ENCODE measurements around the gene DDX4.
"Not testable (repeated sequence)": the region's sequence is repeated elsewhere in the genome, so short reads cannot be mapped to it uniquely, and the experiment has no call there.

DDX4 gene

DNA sequence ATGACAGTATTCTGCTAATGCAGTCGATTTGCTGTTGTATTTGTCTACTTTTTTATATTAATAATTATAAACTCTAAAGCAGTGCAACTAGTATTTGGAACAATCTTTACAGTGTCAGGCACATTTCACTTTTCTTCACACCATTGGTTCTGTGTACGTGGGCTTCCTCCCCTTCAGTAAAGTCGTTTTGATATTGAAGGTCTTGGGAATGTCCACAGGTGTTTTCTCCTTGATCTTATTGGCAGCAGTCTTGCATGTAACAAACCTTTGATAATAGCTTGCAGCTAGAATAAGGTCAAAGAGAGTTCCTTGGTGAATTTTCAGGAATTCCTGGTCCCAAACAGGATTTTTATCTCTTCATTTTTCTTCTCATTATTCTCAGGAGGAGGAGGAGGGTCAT is 12.2 kb downstream of the DDX4 start:
- TF ChIP-seq, protein P1, sequence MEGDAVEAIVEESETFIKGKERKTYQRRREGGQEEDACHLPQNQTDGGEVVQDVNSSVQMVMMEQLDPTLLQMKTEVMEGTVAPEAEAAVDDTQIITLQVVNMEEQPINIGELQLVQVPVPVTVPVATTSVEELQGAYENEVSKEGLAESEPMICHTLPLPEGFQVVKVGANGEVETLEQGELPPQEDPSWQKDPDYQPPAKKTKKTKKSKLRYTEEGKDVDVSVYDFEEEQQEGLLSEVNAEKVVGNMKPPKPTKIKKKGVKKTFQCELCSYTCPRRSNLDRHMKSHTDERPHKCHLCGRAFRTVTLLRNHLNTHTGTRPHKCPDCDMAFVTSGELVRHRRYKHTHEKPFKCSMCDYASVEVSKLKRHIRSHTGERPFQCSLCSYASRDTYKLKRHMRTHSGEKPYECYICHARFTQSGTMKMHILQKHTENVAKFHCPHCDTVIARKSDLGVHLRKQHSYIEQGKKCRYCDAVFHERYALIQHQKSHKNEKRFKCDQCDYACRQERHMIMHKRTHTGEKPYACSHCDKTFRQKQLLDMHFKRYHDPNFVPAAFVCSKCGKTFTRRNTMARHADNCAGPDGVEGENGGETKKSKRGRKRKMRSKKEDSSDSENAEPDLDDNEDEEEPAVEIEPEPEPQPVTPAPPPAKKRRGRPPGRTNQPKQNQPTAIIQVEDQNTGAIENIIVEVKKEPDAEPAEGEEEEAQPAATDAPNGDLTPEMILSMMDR (IDR thresholded peaks at IDR 0.05): no peak
- no peak for DNase-seq (ENCODE audit: low spot score)
- H3K27ac ChIP-seq: no peak overlapping the region
- no peak overlapping the region for H3K4me3 ChIP-seq

DNA sequence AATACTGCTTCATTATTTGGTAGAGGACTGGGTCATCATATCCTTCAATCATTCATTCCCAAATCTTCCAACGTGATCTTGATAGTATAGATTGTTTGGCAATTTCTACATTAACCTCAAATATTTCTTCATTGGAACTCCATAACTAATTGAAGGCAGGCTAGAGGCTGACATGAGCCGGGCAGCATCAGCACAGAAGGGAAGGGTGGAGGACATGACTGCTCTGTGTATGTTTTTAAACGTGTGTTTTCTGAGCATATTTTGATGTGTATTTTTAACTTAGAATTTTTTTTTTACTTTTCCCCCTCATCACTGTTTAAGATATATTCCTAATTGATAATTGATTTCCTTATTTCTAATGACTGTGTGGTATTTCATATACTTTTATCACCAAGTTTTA is 12.6 kb downstream of the DDX4 start:
- DNase-seq (ENCODE audit: low spot score): no peak
- no peak overlapping the region for H3K4me3 ChIP-seq
- H3K27ac ChIP-seq: no peak overlapping the region
- TF ChIP-seq, protein P1 (IDR thresholded peaks at IDR 0.05): no peak

DNA sequence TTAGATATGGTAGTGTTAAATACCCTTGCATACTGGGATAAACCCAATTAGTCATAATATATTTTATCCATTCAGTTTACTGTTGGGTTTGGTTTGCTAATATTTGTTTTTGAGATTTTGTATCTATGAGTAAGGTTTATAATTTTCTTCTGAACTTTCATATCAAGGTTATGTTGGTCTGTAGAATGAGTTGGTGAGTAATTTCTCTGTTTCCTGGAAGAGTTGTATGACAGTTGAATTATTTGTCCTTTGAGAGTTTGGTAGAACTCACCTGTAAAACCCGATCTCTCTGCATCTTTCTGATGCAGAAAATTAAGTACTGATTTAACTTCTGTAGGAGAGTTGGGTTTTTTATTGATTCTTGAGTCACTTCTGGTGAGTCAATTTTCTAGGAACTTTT is 20.4 kb downstream of the DDX4 start:
- Histone ChIP-seq H3K27ac (no peak overlapping the region), H3K4me3 (no peak overlapping the region)
- TF ChIP-seq, protein P1 (IDR thresholded peaks at IDR 0.05): no peak
- DNase-seq (ENCODE audit: low spot score): no peak

DNA sequence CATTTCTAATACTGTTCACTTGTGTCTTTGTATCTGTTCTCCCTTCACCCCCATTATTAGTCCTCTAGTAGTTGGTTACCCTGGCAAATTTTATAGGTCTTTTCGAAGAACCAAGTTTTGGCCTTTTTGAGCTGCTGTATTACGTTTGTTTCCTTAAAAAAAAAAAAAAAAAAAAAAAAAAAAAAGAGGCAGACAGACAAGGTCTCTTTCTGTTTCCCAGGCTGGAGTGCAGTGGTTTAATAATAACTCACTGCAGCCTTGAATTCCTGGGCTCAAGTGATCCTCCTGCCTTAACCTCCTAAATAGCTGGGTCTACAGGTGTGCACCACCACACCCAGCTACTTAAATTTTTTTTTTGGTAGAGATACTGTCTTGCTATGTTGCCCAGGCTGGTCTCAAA is 20.9 kb downstream of the DDX4 start:
- no peak overlapping the region for H3K4me3 ChIP-seq
- DNase-seq (ENCODE audit: low spot score): no peak
- TF ChIP-seq, protein P1 (IDR thresholded peaks at IDR 0.05): no peak
- no peak overlapping the region for H3K27ac ChIP-seq

DNA sequence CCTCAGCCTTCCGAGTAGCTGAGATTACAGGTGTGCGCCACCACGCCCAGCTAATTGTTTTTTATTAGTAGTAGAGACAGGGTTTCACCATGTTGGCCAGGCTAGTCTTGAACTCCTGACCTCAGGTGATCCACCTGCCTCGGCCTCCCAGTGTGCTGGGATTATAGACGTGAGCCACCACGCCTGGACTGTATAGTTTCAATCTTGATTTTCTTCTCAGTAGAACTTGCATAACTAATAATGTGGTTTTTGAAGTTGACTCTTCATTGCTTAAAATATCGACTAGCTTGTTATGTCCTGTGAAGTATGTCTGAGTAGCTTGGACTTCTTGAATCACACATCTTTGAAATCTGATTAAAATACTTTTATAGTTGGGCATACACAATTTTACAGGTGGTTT is 23.9 kb downstream of the DDX4 start:
- H3K4me3 ChIP-seq; H3K27ac ChIP-seq; DNase-seq (ENCODE audit: low spot score): not testable (repeated sequence)

DNA sequence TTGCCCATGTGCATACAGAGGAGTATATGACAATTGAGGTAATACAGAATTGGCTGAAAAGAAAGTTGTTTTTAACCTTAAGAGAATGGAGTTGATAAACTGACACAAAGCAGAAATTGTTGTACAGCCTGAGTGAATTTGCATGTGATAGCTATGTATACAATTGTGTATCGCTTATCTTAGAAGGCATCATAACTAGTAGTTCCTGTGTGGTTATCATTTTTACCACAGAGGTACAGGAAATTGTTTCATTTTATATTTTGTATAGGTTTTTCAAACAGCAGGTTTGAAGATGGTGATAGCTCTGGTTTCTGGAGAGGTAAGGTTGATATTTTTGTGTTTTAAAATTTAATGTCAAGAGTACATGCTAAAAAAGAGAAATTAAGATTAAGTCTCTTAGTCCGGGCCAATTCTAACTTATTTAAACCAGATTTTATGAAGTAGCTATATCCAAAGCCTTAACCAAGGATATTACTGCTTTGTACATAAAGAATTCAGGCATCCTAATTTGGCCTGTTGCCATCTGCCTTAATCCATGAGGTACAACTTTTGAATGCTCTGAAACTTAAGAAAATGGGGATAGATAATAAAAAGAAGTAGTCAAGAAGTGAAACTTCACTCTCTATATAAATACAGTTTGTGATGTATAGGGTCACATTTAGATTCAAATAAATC is 26.0 kb downstream of the DDX4 start:
- TF ChIP-seq, protein P1 (IDR thresholded peaks at IDR 0.05): no peak
- DNase-seq (ENCODE audit: low spot score): no peak
- H3K4me3 ChIP-seq: no peak overlapping the region
- H3K27ac ChIP-seq: no peak overlapping the region

DNA sequence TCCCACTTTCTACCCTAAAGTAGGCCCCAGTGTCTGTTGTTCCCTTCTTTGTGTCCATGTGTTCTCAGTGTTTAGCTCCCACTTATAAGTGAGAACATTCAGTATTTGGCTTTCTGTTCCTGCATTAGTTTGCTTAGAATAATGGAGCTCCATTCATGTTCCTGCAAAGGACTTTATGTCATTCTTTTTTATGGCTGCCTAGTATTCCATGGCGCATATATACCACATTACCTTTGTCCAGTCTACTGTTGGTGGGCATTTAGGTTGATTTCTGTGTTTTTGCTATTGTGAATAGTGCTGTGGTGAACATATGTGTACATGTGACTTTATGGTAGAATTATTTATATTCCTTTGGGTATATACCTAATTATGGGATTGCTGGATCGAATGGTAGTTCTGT is 30.4 kb downstream of the DDX4 start:
- TF ChIP-seq, protein P1 (IDR thresholded peaks at IDR 0.05): no peak
- no peak overlapping the region for H3K27ac ChIP-seq
- no peak for DNase-seq (ENCODE audit: low spot score)
- no peak overlapping the region for H3K4me3 ChIP-seq

All from coronary artery (tissue), 2 donors.